HEK293 (cell line): ENCODE results near the gene TMOD2.

ENCODE experiments used
- CTCF ChIP-seq: fragments of 450-650 bp; formaldehyde crosslinking; IDR thresholded peaks from 2 replicates; pipeline ENCODE4 v1.5.1; 2016; ENCODE audit warnings: missing biosample characterization, missing genetic modification characterization
- SETDB1 ChIP-seq: IDR thresholded peaks from one replicate; pipeline ENCODE4 v1.6.1; 2017; ENCODE audit warnings: mild to moderate bottlenecking, low read length, moderate library complexity, mixed read lengths; ENCODE audit not compliant: insufficient read length
- ZEB2 ChIP-seq: fragments of 450-650 bp; formaldehyde crosslinking; IDR thresholded peaks from 2 replicates; pipeline ENCODE4 v1.5.1; 2016; ENCODE audit warnings: missing biosample characterization, missing genetic modification characterization
- ZNF18 ChIP-seq: fragments of 450-650 bp; formaldehyde crosslinking; IDR thresholded peaks from 2 replicates; pipeline ENCODE4 v1.5.1; 2016; ENCODE audit warnings: missing biosample characterization, missing genetic modification characterization
- ZNF24 ChIP-seq: fragments of 450-650 bp; formaldehyde crosslinking; IDR thresholded peaks from 2 replicates; pipeline ENCODE4 v1.5.1; 2016; ENCODE audit warnings: missing biosample characterization, missing genetic modification characterization
- ZNF610 ChIP-seq: fragments of 450-650 bp; formaldehyde crosslinking; IDR thresholded peaks from 2 replicates; pipeline ENCODE4 v1.5.1; 2016; ENCODE audit warnings: missing biosample characterization, missing genetic modification characterization, borderline replicate concordance
- ZNF626 ChIP-seq: fragments of 450-650 bp; sonication (Bioruptor Pico); formaldehyde crosslinking; IDR thresholded peaks from 2 replicates; pipeline ENCODE4 v1.5.1; 2018; ENCODE audit warnings: missing biosample characterization, missing genetic modification characterization, inconsistent platforms
- ZNF792 ChIP-seq: fragments of 450-650 bp; formaldehyde crosslinking; IDR thresholded peaks from 2 replicates; pipeline ENCODE4 v1.5.1; 2016; ENCODE audit warnings: missing biosample characterization, missing genetic modification characterization
- ZNF837 ChIP-seq: fragments of 450-650 bp; formaldehyde crosslinking; IDR thresholded peaks from 2 replicates; pipeline ENCODE4 v1.5.1; 2016; ENCODE audit warnings: missing biosample characterization, missing genetic modification characterization

DNA sequence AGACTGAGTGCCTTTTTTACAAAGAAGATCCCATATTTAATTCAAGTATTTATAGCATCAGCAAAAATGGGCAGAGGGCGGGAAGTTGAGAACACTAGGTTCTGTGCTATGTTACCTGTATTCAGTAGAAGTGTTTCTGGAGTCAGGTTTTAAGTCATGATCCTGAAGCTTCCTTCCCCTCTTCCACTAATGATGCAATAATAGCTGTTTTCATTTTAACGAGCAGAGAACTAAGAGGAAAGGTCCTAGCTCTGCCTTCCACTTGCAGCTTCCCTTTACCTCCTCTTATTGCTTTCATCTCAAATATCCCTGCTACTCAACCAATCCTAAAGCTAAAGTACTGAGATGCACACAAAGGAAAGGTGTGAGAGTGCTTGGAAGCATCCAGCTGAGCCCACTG, 61.2 kb downstream of the TMOD2 start:
- no peak for TF ChIP-seq ZNF626
- no peak for TF ChIP-seq ZEB2 (tag by site-specific recombination)
- no peak for TF ChIP-seq ZNF24 (tag by site-specific recombination)
- TF ChIP-seq SETDB1, result no peak
- TF ChIP-seq ZNF610 (tag by site-specific recombination), result no peak
- no peak for TF ChIP-seq CTCF (tag by site-specific recombination)
- no peak for TF ChIP-seq ZNF837
- TF ChIP-seq ZNF18 (tag by site-specific recombination), result no peak
- no peak for TF ChIP-seq ZNF792 (tag by site-specific recombination)
